ENCODE measurements around the gene LRRC8D. TPM values are rescaled to one million over a fixed set of nuclear protein-coding genes. Genes with fewer than 3 reads are reported as not detected.

The LRRC8D gene
- total and polyA plus RNA-seq, 9 of the 15 experiments (the other 6 are each of a cell fraction or from before 2014, with no cell fraction given), result 3.4 to 53.9 (median 15.9) TPM

DNA sequence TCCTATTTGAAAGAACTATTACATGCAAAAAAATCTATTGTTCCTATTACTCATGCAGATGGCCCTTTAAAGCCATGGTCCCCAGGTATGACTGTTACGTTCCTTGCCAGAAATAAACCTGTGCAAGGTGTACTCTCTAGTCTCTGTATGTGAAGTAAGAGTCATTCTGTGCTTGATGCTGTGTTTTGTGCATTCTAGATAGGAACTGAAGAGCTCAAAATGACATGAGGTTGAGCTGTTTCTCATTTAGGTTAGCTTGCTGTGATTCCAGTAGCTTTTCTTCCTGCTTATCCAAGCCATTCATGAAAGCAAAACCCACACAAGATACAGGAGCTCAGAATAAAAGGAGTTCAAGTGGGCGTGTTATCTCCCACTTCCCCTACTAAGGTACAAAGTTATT, 109.7 kb downstream of the LRRC8D start:
- in situ Hi-C loops (cut with MboI) (no loop called here), intact Hi-C loops (cut with micrococcal nuclease) (no loop called here)
- Histone ChIP-seq H3K9me1 (ENCODE audit: control insufficient read depth, insufficient read depth, low read length) (no peaks in the 10 kb centered on the region), H3K36me3 (ENCODE audit: control insufficient read depth, insufficient read depth, low read length) (peaks cover 41% of the 10 kb centered on the region), H3K9me3 (replicated peaks; ENCODE audit: control insufficient read depth, insufficient read depth, low read depth, low read length) (no peaks in the 10 kb centered on the region), H4K20me1 (replicated peaks; ENCODE audit: control insufficient read depth, insufficient read depth, low read length) (no peaks in the 10 kb centered on the region), H3K27me3 (ENCODE audit: control insufficient read depth in 2 of 2, insufficient read depth in 2 of 2, low read length in 2 of 2) (no peaks in the 10 kb centered on the region), H3K4me3 (no peak overlapping the region), H3K79me2 (ENCODE audit: control insufficient read depth, insufficient read depth, low read length) (peaks cover 3% of the 10 kb centered on the region; the same call in 1 of the 3 replicates), H2AFZ (ENCODE audit: low read depth, low read length) (no peak overlapping the region), H3K9ac (ENCODE audit: insufficient read depth in 1 of 2, low read depth in 2 of 2, low read length in 2 of 2) (no peak overlapping the region), H3K4me1 (replicated peaks in 1 of 2; ENCODE audit: control insufficient read depth in 2 of 2, insufficient read depth in 2 of 2, low read length in 2 of 2) (peaks cover 3 to 19% of the 10 kb centered on the region in 2 experiments; a peak in 4 of 5 replicates), H3K27ac (ENCODE audit: extremely low read depth, low read depth, low read length) (no peak overlapping the region), H3K4me2 (ENCODE audit: insufficient read depth, low read length) (no peak overlapping the region)
- CTCF ChIA-PET (ENCODE audit: low intra/inter-chr PET ratio), result no interaction called here
- TF ChIP-seq STAG1 (CRISPR knock-in tag; IDR thresholded peaks at IDR 0.05; ENCODE audit: borderline replicate concordance), result no peak
- TF ChIP-seq SMARCB1 (IDR thresholded peaks at IDR 0.05; ENCODE audit: insufficient read length, low read depth), result no peak
- TF ChIP-seq ZNF764 (CRISPR knock-in tag; IDR thresholded peaks at IDR 0.05; ENCODE audit: low read depth), result no peak
- TF ChIP-seq HDAC1 (IDR thresholded peaks at IDR 0.05), result no peak
- no peak for TF ChIP-seq TEAD4 (IDR thresholded peaks at IDR 0.05; ENCODE audit: low read length)
- TF ChIP-seq TEAD4 (CRISPR knock-in tag; IDR thresholded peaks at IDR 0.05; ENCODE audit: borderline replicate concordance), result no peak
- TF ChIP-seq HEY1 (CRISPR knock-in tag; IDR thresholded peaks at IDR 0.05; ENCODE audit: borderline replicate concordance), result no peak
- TF ChIP-seq NRF1 (conservative IDR thresholded peaks at IDR 0.05 in 1 of 2, IDR thresholded peaks at IDR 0.05 in 1 of 2), result no peak
- TF ChIP-seq, protein P1, sequence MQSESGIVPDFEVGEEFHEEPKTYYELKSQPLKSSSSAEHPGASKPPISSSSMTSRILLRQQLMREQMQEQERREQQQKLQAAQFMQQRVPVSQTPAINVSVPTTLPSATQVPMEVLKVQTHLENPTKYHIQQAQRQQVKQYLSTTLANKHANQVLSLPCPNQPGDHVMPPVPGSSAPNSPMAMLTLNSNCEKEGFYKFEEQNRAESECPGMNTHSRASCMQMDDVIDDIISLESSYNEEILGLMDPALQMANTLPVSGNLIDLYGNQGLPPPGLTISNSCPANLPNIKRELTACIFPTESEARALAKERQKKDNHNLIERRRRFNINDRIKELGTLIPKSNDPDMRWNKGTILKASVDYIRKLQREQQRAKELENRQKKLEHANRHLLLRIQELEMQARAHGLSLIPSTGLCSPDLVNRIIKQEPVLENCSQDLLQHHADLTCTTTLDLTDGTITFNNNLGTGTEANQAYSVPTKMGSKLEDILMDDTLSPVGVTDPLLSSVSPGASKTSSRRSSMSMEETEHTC (IDR thresholded peaks at IDR 0.05), result no peak
- TF ChIP-seq PHF8 (IDR thresholded peaks at IDR 0.05; ENCODE audit: borderline replicate concordance, low read length), result no peak
- no peak for TF ChIP-seq CBX3 (IDR thresholded peaks at IDR 0.05; ENCODE audit: borderline replicate concordance in 1 of 2, low read length in 2 of 2)
- DNase-seq (ENCODE audit: extremely low read depth in 1 of 4, low spot score in 3 of 4), result no peak
- BruUV-seq (replicated peaks), result no TSS peak
- no peak for FAIRE-seq
- POLR2A ChIA-PET, result interaction anchor here (0.6 kb wide), 1 partner anchor 1085 kb away, joined by 3 read pairs; no protein-coding TSS in a partner anchor
- WGBS (ENCODE audit: insufficient coverage, low coverage, missing lambda C conversion rate), result 76% methylated on average over 2 of the region's 2 CpGs
- no peak for ATAC-seq
